ENCODE measurements around the gene MRTO4. TPM values are rescaled to one million over a fixed set of nuclear protein-coding genes. Genes with fewer than 3 reads are reported as not detected.
A peak's percentile ranks its signal among the peaks of the same experiment; 100 is the strongest.

The MRTO4 gene
- total and polyA plus RNA-seq, 9 of the 15 experiments (the other 6 are each of a cell fraction or from before 2014, with no cell fraction given), result 62.0 to 173 (median 146) TPM

GRCh38 chr1:19251305-19252196, at the start of gene MRTO4, which contains the start of gene EMC1 (continued):
- TF ChIP-seq THAP12 (CRISPR knock-in tag; IDR thresholded peaks at IDR 0.05), result peak; percentile 92
- TF ChIP-seq TAF9B (IDR thresholded peaks at IDR 0.05; ENCODE audit: partially characterized antibody), result peak; percentile 92
- TF ChIP-seq MLX (CRISPR knock-in tag; conservative IDR thresholded peaks at IDR 0.05), result peak; percentile 9 to 37; a peak in 1 of 4 replicates
- TF ChIP-seq ZNF24 (IDR thresholded peaks at IDR 0.05), result peak; percentile 46; the same call in 1 of the 2 replicates
- TF ChIP-seq U2AF1 (optimal IDR thresholded peaks at IDR 0.05; ENCODE audit: low read depth, low read length), result peak; percentile 97
- no peak; the same call in 1 of the 2 replicates for TF ChIP-seq ATF4 (CRISPR knock-in tag; IDR thresholded peaks at IDR 0.05)
- TF ChIP-seq TARDBP (IDR thresholded peaks at IDR 0.05), result peak; percentile 43; the same call in 1 of the 2 replicates
- TF ChIP-seq PRPF4 (IDR thresholded peaks at IDR 0.05; ENCODE audit: insufficient read depth, low read depth, low read length, poor library complexity, severe bottlenecking), result peak; percentile 71
- no peak for TF ChIP-seq RAD51 (IDR thresholded peaks at IDR 0.05; ENCODE audit: borderline replicate concordance, low read depth)
- peak; percentile 38 for TF ChIP-seq PRDM10 (IDR thresholded peaks at IDR 0.05; ENCODE audit: partially characterized antibody)
- no peak for TF ChIP-seq ARID2 (IDR thresholded peaks at IDR 0.05)
- peak; percentile 62 for TF ChIP-seq FOSL1 (tag; conservative IDR thresholded peaks at IDR 0.05)
- TF ChIP-seq XRCC4 (IDR thresholded peaks at IDR 0.05; ENCODE audit: extremely low read depth, insufficient read depth, insufficient read length), result no peak
- TF ChIP-seq NFRKB (IDR thresholded peaks at IDR 0.05; ENCODE audit: low read depth), result peak; percentile 82
- TF ChIP-seq ZBTB26 (CRISPR knock-in tag; IDR thresholded peaks at IDR 0.05), result peak; percentile 50
- 0 out of 2 replicates have a peak, but pooled peaks have one; percentile 81 for TF ChIP-seq SRSF1 (IDR thresholded peaks at IDR 0.05; ENCODE audit: low read depth, low read length)
- TF ChIP-seq OTX1 (CRISPR knock-in tag; IDR thresholded peaks at IDR 0.05), result peak; percentile 54; the same call in 1 of the 2 replicates
- TF ChIP-seq WHSC1 (IDR thresholded peaks at IDR 0.05; ENCODE audit: low read length), result no peak

Data from K562 (cell line).